Esophagus squamous epithelium (tissue), 5 donors: ENCODE measurements around the gene BAHD1. TPM values are rescaled to one million over a fixed set of nuclear protein-coding genes. Genes with fewer than 3 reads are reported as not detected.

ENCODE experiments used
- DNase-seq: peaks from one replicate; lab custom pipeline; 2025; lab: John Stamatoyannopoulos, UW
- H3K27ac ChIP-seq, 4 donors: fragments of 200-600 bp; sonication (generic); one replicate each; pipeline ENCODE4 v1.5.1; 2016 to 2019; ENCODE audit warnings: mild to moderate bottlenecking in 1 of 4
- H3K27me3 ChIP-seq, 4 donors: fragments of 200-600 bp; sonication (generic); 1 replicate in 3 of 4; 2 replicates in 1 of 4; pipeline versions ENCODE4 v1.5.1 to v1.6.0; 2017 to 2021; ENCODE audit warnings: antibody characterized with exemption in 1 of 4
- H3K36me3 ChIP-seq, 3 donors: fragments of 200-600 bp; sonication (generic); one replicate each; pipeline ENCODE4 v1.5.1; 2016 to 2019
- H3K4me1 ChIP-seq, 3 donors: fragments of 200-600 bp; sonication (generic); one replicate each; pipeline ENCODE4 v1.5.1; 2017 to 2019
- H3K4me3 ChIP-seq, 4 donors: fragments of 200-600 bp; sonication (generic); 1 replicate in 3 of 4; 2 replicates in 1 of 4; pipeline ENCODE4 v1.5.1; 2016 to 2019; ENCODE audit warnings: mild to moderate bottlenecking in 2 of 4, moderate library complexity in 1 of 4
- H3K9me3 ChIP-seq, 3 donors: fragments of 200-600 bp; sonication (generic); one replicate each; pipeline ENCODE4 v1.5.1; 2016 to 2019
- CTCF ChIP-seq, 6 experiments: fragments of 450-650 bp in 4 of 6; fragments of 200-600 bp in 2 of 6; sonication (generic) in 2 of 6; IDR thresholded peaks; one replicate each; pipeline ENCODE4 v1.5.1; 2016 to 2019; ENCODE audit warnings: antibody characterized with exemption in 6 of 6, mild to moderate bottlenecking in 4 of 6, moderate library complexity in 4 of 6
- POLR2A ChIP-seq, 4 donors: fragments of 450-650 bp; IDR thresholded peaks; one replicate each; pipeline ENCODE4 v1.6.1; 2017; ENCODE audit warnings: antibody characterized with exemption in 4 of 4, mild to moderate bottlenecking in 4 of 4, moderate library complexity in 3 of 4
- WGBS, 2 donors: methylation state at CpG; one replicate each; pipeline ENCODE4 v1.1.5; 2018; 5-methylcytosine and 5-hydroxymethylcytosine counted together
- intact Hi-C: fragments of 100-400 bp; cut with DNase I; formaldehyde crosslinking; loops from one replicate; pipeline ENCODE4 v1.15.0; 2022
- total RNA-seq, 4 donors: library from RNA; depleted of rRNA; stranded (reverse); fragments of >200 nt; gene quantifications; one replicate each; pipeline ENCODE4 v1.1.0, GENCODE V29; 2016
- donor health status: DM: yes; HTN: yes; CAD: no.

Gene BAHD1
- total RNA-seq, 4 donors from 2014 or later: 6.0 to 13.1 (median 9.8) TPM

- H3K27me3 ChIP-seq: peaks cover 0 to 9% (median 0%) of the 10 kb centered on the region in 4 donors
- peaks cover 5 to 31% (median 8%) of the 10 kb centered on the region in 3 donors for H3K4me1 ChIP-seq
- H3K36me3 ChIP-seq: no peaks in the 10 kb centered on the region
- WGBS, 2 donors: 86 to 89% methylated on average over 2 of the region's 2 CpGs
- no peak overlapping the region for H3K4me3 ChIP-seq
- H3K27ac ChIP-seq: no peak overlapping the region
- TF ChIP-seq POLR2A (IDR thresholded peaks at IDR 0.05) (no peak), CTCF (IDR thresholded peaks at IDR 0.05) (no peak)
- intact Hi-C loops: no loop called here
- H3K9me3 ChIP-seq: no peaks in the 10 kb centered on the region
- no peak for DNase-seq
Measured at GRCh38 chr15:40512440-40512839, 71.7 kb downstream of the BAHD1 start.

GRCh38 chr15:40513609-40514008 lies 72.9 kb downstream of the BAHD1 start:
- no peaks in the 10 kb centered on the region for H3K36me3 ChIP-seq
- DNase-seq: no peak
- peaks cover 0 to 6% (median 0%) of the 10 kb centered on the region in 4 donors for H3K27me3 ChIP-seq
- intact Hi-C loops: no loop called here
- TF ChIP-seq CTCF (IDR thresholded peaks at IDR 0.05): no peak
- no peak for TF ChIP-seq POLR2A (IDR thresholded peaks at IDR 0.05)
- H3K27ac ChIP-seq: no peak overlapping the region
- H3K4me1 ChIP-seq: peaks cover 5 to 29% (median 7%) of the 10 kb centered on the region in 3 donors
- no peaks in the 10 kb centered on the region for H3K9me3 ChIP-seq
- no peak overlapping the region for H3K4me3 ChIP-seq
- 69 to 72% methylated on average over 3 to 5 of the region's 5 CpGs for WGBS, 2 donors

- Histone ChIP-seq H3K4me3 (no peak overlapping the region), H3K9me3 (no peaks in the 10 kb centered on the region), H3K36me3 (no peaks in the 10 kb centered on the region), H3K27me3 (no peaks in the 10 kb centered on the region), H3K27ac (no peak overlapping the region), H3K4me1 (peaks cover 5 to 19% (median 5%) of the 10 kb centered on the region in 3 donors)
- intact Hi-C loops: no loop called here
- WGBS, 2 donors: 85 to 86% methylated on average over 2 of the region's 2 CpGs
- no peak for TF ChIP-seq CTCF (IDR thresholded peaks at IDR 0.05)
- no peak for TF ChIP-seq POLR2A (IDR thresholded peaks at IDR 0.05)
- DNase-seq: no peak
Measured at GRCh38 chr15:40516322-40516721, 75.6 kb downstream of the BAHD1 start.

Other genes with a start within 250 kb of the BAHD1 start
- gene PAK6, start 201.9 kb upstream of the BAHD1 start, total RNA-seq: 10 to 100 TPM; 31.5 to 53.5 (median 37.2) TPM
- gene ANKRD63, start 157.9 kb upstream of the BAHD1 start, total RNA-seq: not detected
- gene PLCB2, start 133.0 kb upstream of the BAHD1 start, total RNA-seq: 10 to 100 TPM in 3 of 4 donors, 1 to 10 TPM in 1; 6.1 to 15.9 (median 10.4) TPM
- gene INAFM2, start 117.3 kb upstream of the BAHD1 start, total RNA-seq: 10 to 100 TPM in 1 of 4 donors, 1 to 10 TPM in 3; 4.7 to 10.1 (median 8.1) TPM
- gene CCDC9B, start 100.0 kb upstream of the BAHD1 start, total RNA-seq: 10 to 100 TPM in 3 of 4 donors, 1 to 10 TPM in 1; 5.4 to 34.4 (median 15.0) TPM
- not detected for gene PHGR1, start 89.9 kb upstream of the BAHD1 start, total RNA-seq
- under 1 TPM in 2 of 4 donors, not detected in 2; under 0.01 TPM for gene DISP2, start 82.7 kb upstream of the BAHD1 start, total RNA-seq
- 10 to 100 TPM; 11.3 to 22.0 (median 17.3) TPM for gene KNSTRN, start 58.2 kb upstream of the BAHD1 start, total RNA-seq
- gene IVD, start 35.2 kb upstream of the BAHD1 start, total RNA-seq: 10 to 100 TPM; 10.7 to 42.2 (median 15.4) TPM
- 1 to 10 TPM; 2.9 to 7.4 (median 5.2) TPM for gene CHST14, start 30.0 kb downstream of the BAHD1 start, total RNA-seq
- gene CCDC32, start 124.1 kb downstream of the BAHD1 start, total RNA-seq: 10 to 100 TPM in 2 of 4 donors, 1 to 10 TPM in 2; 7.3 to 27.9 (median 15.8) TPM
- 10 to 100 TPM in 1 of 4 donors, 1 to 10 TPM in 3; 4.3 to 10.3 (median 6.7) TPM for gene RPUSD2, start 128.3 kb downstream of the BAHD1 start, total RNA-seq
- gene KNL1, start 153.3 kb downstream of the BAHD1 start, total RNA-seq: 10 to 100 TPM in 2 of 4 donors, 1 to 10 TPM in 2; 2.9 to 17.8 (median 11.0) TPM